ENCODE data around the gene ACSM6. TPM values are rescaled to one million over a fixed set of nuclear protein-coding genes. Genes with fewer than 3 reads are reported as not detected.

The ACSM6 gene
- total RNA-seq, 1 experiment from 2014 or later: not detected

DNA sequence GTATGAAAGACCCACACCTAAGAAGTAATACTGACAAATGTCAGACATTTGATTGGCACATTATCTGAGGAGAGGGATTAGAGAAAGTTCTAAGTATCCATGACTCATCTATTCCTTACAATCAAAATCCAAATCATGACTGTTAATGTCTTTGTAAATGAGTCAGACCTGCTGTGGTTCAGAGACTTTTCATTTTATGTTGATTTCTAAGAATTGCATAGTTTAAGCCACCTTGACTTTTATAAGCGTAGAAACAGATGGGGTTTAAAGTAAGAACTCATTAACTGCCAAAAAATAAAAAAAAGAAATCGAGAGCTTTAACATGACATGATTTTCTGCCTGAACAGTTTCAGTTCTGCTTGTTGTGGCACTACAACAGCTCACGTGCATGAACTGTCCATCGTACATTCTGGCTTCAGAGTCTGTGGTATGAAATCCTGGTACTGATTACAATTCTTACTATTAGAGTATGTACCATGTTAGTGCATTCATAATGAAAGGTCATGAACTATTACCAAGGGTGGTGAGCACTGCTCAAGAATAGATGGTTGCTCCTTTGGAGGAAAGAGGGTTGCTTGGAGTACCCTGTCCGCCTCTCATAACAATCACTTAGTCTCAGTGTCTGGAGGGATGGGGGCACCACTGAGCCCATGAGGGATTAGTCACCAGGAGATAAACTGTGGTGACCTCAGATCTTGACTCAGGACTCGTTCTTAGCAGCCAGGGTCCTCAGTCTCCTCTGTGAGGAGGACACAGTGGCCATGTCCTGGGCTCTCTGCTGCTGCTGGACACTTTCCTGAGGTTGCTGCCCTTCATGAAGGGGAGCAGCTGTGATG, 42.2 kb downstream of the ACSM6 start:
- Histone ChIP-seq H3K27me3 (ENCODE audit: insufficient read depth, low read length) (no peaks in the 10 kb centered on the region), H4K8ac (replicated peaks; ENCODE audit: insufficient read length, low read depth, low read length) (no peak overlapping the region), H2AK5ac (ENCODE audit: insufficient read length, low read length) (no peak overlapping the region), H3T11ph (ENCODE audit: low read length) (no peak overlapping the region), H3K4ac (ENCODE audit: low read depth, low read length) (no peak overlapping the region), H2BK5ac (ENCODE audit: insufficient read length, low read length) (no peak overlapping the region), H2AFZ (ENCODE audit: low read length) (no peak overlapping the region), H3K9me3 (ENCODE audit: control insufficient read depth, low read depth, low read length) (no peaks in the 10 kb centered on the region), H3K23ac (ENCODE audit: insufficient read length, low read depth, low read length) (no peak overlapping the region), H4K91ac (ENCODE audit: insufficient read length, low read depth, low read length) (no peak overlapping the region), H3K9ac (ENCODE audit: extremely low read depth, insufficient read length, low read length) (no peak overlapping the region), H2BK20ac (ENCODE audit: low read depth, low read length, poor library complexity, severe bottlenecking) (no peak overlapping the region), H3K18ac (ENCODE audit: insufficient read length, low read depth, low read length) (no peak overlapping the region), H2BK15ac (ENCODE audit: low read depth, low read length) (no peak overlapping the region), H2BK12ac (ENCODE audit: insufficient read length, low read depth, low read length) (no peak overlapping the region), H3K79me1 (ENCODE audit: insufficient read depth, low read depth, low read length, poor library complexity, severe bottlenecking) (no peaks in the 10 kb centered on the region), H3K23me2 (ENCODE audit: insufficient read length, low read depth, low read length, poor library complexity, severe bottlenecking) (no peaks in the 10 kb centered on the region), H3K56ac (ENCODE audit: insufficient read length, low read depth, low read length) (no peak overlapping the region), H3K14ac (ENCODE audit: insufficient read depth, low read length) (no peak overlapping the region), H4K20me1 (ENCODE audit: control insufficient read depth, insufficient read depth, insufficient read length) (no peaks in the 10 kb centered on the region), H3K79me2 (ENCODE audit: insufficient read depth, low read length) (no peaks in the 10 kb centered on the region), H3K4me2 (ENCODE audit: insufficient read depth, insufficient read length, low read length) (no peak overlapping the region), H3K27ac (ENCODE audit: insufficient read length, low read depth, low read length) (peak overlapping the region; percentile 20), H3K4me1 (ENCODE audit: insufficient read depth, low read length) (peaks cover 3% of the 10 kb centered on the region; the same call in 1 of the 2 replicates), H2BK120ac (ENCODE audit: low read depth, low read length, poor library complexity, severe bottlenecking) (no peak overlapping the region), H4K5ac (ENCODE audit: insufficient read length, low read depth, low read length) (no peak overlapping the region)
- H3K36me3 Mint-ChIP-seq (ENCODE audit: insufficient read depth in 1 of 3, low read depth in 3 of 3): peaks cover 26 to 64% (median 63%) of the 10 kb centered on the region in 3 experiments
- H3K27me3 Mint-ChIP-seq (ENCODE audit: low read depth): no peaks in the 10 kb centered on the region
- peaks cover 25 to 28% of the 10 kb centered on the region in 2 experiments for H3K4me1 Mint-ChIP-seq
- peak overlapping the region; percentile 27 to 98 (median 90); a peak in 5 of 7 replicates for H3K27ac Mint-ChIP-seq
- H3K9me3 Mint-ChIP-seq: peaks cover 9 to 14% of the 10 kb centered on the region in 2 experiments
- WGBS (ENCODE audit: extremely low coverage, insufficient read length, low lambda C conversion rate): no CpG with 5 or more reads among the region's 6 CpGs
- TF ChIP-seq, protein P1, sequence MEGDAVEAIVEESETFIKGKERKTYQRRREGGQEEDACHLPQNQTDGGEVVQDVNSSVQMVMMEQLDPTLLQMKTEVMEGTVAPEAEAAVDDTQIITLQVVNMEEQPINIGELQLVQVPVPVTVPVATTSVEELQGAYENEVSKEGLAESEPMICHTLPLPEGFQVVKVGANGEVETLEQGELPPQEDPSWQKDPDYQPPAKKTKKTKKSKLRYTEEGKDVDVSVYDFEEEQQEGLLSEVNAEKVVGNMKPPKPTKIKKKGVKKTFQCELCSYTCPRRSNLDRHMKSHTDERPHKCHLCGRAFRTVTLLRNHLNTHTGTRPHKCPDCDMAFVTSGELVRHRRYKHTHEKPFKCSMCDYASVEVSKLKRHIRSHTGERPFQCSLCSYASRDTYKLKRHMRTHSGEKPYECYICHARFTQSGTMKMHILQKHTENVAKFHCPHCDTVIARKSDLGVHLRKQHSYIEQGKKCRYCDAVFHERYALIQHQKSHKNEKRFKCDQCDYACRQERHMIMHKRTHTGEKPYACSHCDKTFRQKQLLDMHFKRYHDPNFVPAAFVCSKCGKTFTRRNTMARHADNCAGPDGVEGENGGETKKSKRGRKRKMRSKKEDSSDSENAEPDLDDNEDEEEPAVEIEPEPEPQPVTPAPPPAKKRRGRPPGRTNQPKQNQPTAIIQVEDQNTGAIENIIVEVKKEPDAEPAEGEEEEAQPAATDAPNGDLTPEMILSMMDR (conservative IDR thresholded peaks at IDR 0.05): no peak
- no peak overlapping the region for H3K4me3 Mint-ChIP-seq
- DNase-seq: no peak
